Testis (tissue), 3 donors: ENCODE results near the gene CUX1. TPM values are rescaled to one million over a fixed set of nuclear protein-coding genes. Genes with fewer than 3 reads are reported as not detected.

ENCODE experiments used
- DNase-seq: peaks from one replicate; pipeline ENCODE4 v3.0.0-alpha.2; 2019
- H3K27ac ChIP-seq, 2 donors: fragments of 200-600 bp; sonication (generic); one replicate each; pipeline ENCODE4 v1.5.1; 2019
- H3K27me3 ChIP-seq: fragments of 200-600 bp; sonication (generic); one replicate; pipeline ENCODE4 v1.5.1; 2019
- H3K36me3 ChIP-seq: fragments of 200-600 bp; sonication (generic); one replicate; pipeline ENCODE4 v1.5.1; 2017; ENCODE audit warnings: low read depth; ENCODE audit errors: missing control alignments
- H3K4me1 ChIP-seq: fragments of 200-600 bp; sonication (generic); one replicate; pipeline ENCODE4 v1.5.1; 2019
- H3K4me3 ChIP-seq, 2 donors: fragments of 200-600 bp; sonication (generic); one replicate each; pipeline ENCODE4 v1.5.1; 2017 to 2019
- H3K9me3 ChIP-seq: fragments of 200-600 bp; sonication (generic); one replicate; pipeline ENCODE4 v1.5.1; 2017
- CTCF ChIP-seq, 3 experiments: fragments of 450-650 bp in 2 of 3; fragments of 200-600 bp in 1 of 3; sonication (generic) in 1 of 3; IDR thresholded peaks; one replicate each; pipeline ENCODE4 v1.5.1; 2016 to 2019; ENCODE audit warnings: antibody characterized with exemption in 3 of 3, mild to moderate bottlenecking in 2 of 3, moderate library complexity in 1 of 3
- POLR2A ChIP-seq: fragments of 450-650 bp; IDR thresholded peaks from one replicate; pipeline ENCODE4 v1.6.1; 2017; ENCODE audit warnings: antibody characterized with exemption, mild to moderate bottlenecking, moderate library complexity
- WGBS, 2 donors: methylation state at CpG; one replicate each; pipeline ENCODE4 v1.1.5; 2018; 5-methylcytosine and 5-hydroxymethylcytosine counted together
- intact Hi-C: fragments of 100-400 bp; cut with DNase I; formaldehyde crosslinking; loops from one replicate; pipeline ENCODE4 v1.15.1; 2023; ENCODE audit warnings: low total_unique reads
- polyA plus RNA-seq: library from polyadenylated mRNA; stranded (reverse); fragments of 350-450 nt; fragmentation: Illumina TruSeq; extraction: RNeasy Lipid Tissue Mini Kit (QIAGEN cat#74804); gene quantifications from one replicate; pipeline ENCODE4 v1.2.3, GENCODE V29; 2014; ENCODE audit warnings: low read depth, low replicate concordance; ENCODE audit not compliant: insufficient read depth
- total RNA-seq, 2 donors: library from RNA; depleted of rRNA; stranded (reverse); fragments of >200 nt; gene quantifications; one replicate each; pipeline ENCODE4 v1.2.3, GENCODE V29; 2016

CUX1 gene
- total and polyA plus RNA-seq, 3 donors from 2014 or later: 30.8 to 46.3 (median 43.1) TPM

GRCh38 chr7:102192790-102193189, 375.4 kb downstream of the CUX1 start:
- 94 to 96% methylated on average over 3 of the region's 3 CpGs for WGBS, 2 donors
- Histone ChIP-seq H3K4me1 (no peaks in the 10 kb centered on the region), H3K27ac (no peak overlapping the region), H3K27me3 (no peaks in the 10 kb centered on the region), H3K9me3 (no peaks in the 10 kb centered on the region), H3K36me3 (no peaks in the 10 kb centered on the region), H3K4me3 (no peak overlapping the region)
- intact Hi-C loops: no loop called here
- TF ChIP-seq POLR2A (no peak), CTCF (IDR thresholded peaks at IDR 0.05) (no peak)
- DNase-seq: no peak

GRCh38 chr7:102193806-102194205, 376.4 kb downstream of the CUX1 start:
- WGBS, 2 donors: 85 to 88% methylated on average over 8 of the region's 8 CpGs
- no peaks in the 10 kb centered on the region for H3K9me3 ChIP-seq
- H3K27ac ChIP-seq: no peak overlapping the region
- DNase-seq: no peak
- H3K36me3 ChIP-seq: no peaks in the 10 kb centered on the region
- intact Hi-C loops: no loop called here
- H3K4me1 ChIP-seq: no peaks in the 10 kb centered on the region
- no peak for TF ChIP-seq POLR2A
- no peak for TF ChIP-seq CTCF (IDR thresholded peaks at IDR 0.05)
- no peak overlapping the region for H3K4me3 ChIP-seq
- H3K27me3 ChIP-seq: no peaks in the 10 kb centered on the region

GRCh38 chr7:102195361-102195760, 377.9 kb downstream of the CUX1 start:
- Histone ChIP-seq H3K9me3 (no peaks in the 10 kb centered on the region), H3K27me3 (no peaks in the 10 kb centered on the region), H3K36me3 (no peaks in the 10 kb centered on the region), H3K27ac (no peak overlapping the region), H3K4me3 (no peak overlapping the region), H3K4me1 (no peaks in the 10 kb centered on the region)
- TF ChIP-seq CTCF (IDR thresholded peaks at IDR 0.05) (no peak), POLR2A (no peak)
- DNase-seq: no peak
- WGBS, 2 donors: 76 to 88% methylated on average over 34 of the region's 34 CpGs
- intact Hi-C loops: no loop called here

- TF ChIP-seq POLR2A (no peak), CTCF (IDR thresholded peaks at IDR 0.05) (no peak)
- no peak for DNase-seq
- WGBS, 2 donors: 79 to 81% methylated on average over 21 to 25 of the region's 25 CpGs
- H3K9me3 ChIP-seq: no peaks in the 10 kb centered on the region
- H3K27me3 ChIP-seq: no peaks in the 10 kb centered on the region
- intact Hi-C loops: no loop called here
- no peaks in the 10 kb centered on the region for H3K4me1 ChIP-seq
- H3K27ac ChIP-seq: no peak overlapping the region
- H3K36me3 ChIP-seq: no peaks in the 10 kb centered on the region
- H3K4me3 ChIP-seq: no peak overlapping the region
These were observed 378.6 kb downstream of the CUX1 start for GRCh38 chr7:102196028-102196427.

- Histone ChIP-seq H3K27ac (no peak overlapping the region), H3K36me3 (no peaks in the 10 kb centered on the region), H3K4me1 (no peaks in the 10 kb centered on the region), H3K27me3 (no peaks in the 10 kb centered on the region), H3K9me3 (no peaks in the 10 kb centered on the region), H3K4me3 (no peak overlapping the region)
- intact Hi-C loops: no loop called here
- TF ChIP-seq CTCF (IDR thresholded peaks at IDR 0.05) (no peak), POLR2A (no peak)
- 75 to 87% methylated on average over 14 to 17 of the region's 17 CpGs for WGBS, 2 donors
- DNase-seq: no peak
These were observed 379.7 kb downstream of the CUX1 start for GRCh38 chr7:102197161-102197560.
